HepG2 (cell line): Measurements from ENCODE around the gene FITM2. TPM values are rescaled to one million over a fixed set of nuclear protein-coding genes. Genes with fewer than 3 reads are reported as not detected.
A peak's percentile ranks its signal among the peaks of the same experiment; 100 is the strongest.

ENCODE experiments used
- CENPX ChIP-seq: sonication (generic); formaldehyde crosslinking; IDR thresholded peaks from 2 replicates; pipeline ENCODE4 v1.9.0; 2021; ENCODE audit warnings: mild to moderate bottlenecking, missing genetic modification reagents, moderate library complexity
- CREB1 ChIP-seq, 2 experiments: fragments of 450-650 bp in 1 of 2; IDR thresholded peaks; 2 replicates each; pipeline ENCODE4 v1.6.1; 2016 to 2017; ENCODE audit warnings: control low read depth in 1 of 2, mild to moderate bottlenecking in 1 of 2, missing compliant biosample characterization in 1 of 2, missing genetic modification characterization in 1 of 2
- CREBL2 ChIP-seq: sonication (generic); formaldehyde crosslinking; IDR thresholded peaks from 2 replicates; pipeline ENCODE4 v1.8.1; 2023; ENCODE audit warnings: missing genetic modification reagents, mild to moderate bottlenecking, borderline replicate concordance
- ETV5 ChIP-seq: IDR thresholded peaks from 2 replicates; pipeline ENCODE4 v1.6.1; 2018; ENCODE audit warnings: missing biosample characterization, missing genetic modification reagents, inconsistent platforms, borderline replicate concordance
- RARA ChIP-seq: IDR thresholded peaks from 2 replicates; pipeline ENCODE4 v1.6.1; 2016; ENCODE audit warnings: missing genetic modification reagents, missing compliant biosample characterization
- SAP130 ChIP-seq: IDR thresholded peaks from 2 replicates; pipeline ENCODE4 v1.6.1; 2016; ENCODE audit warnings: low read depth
- USF2 ChIP-seq, 2 experiments: sonication (generic) in 1 of 2; formaldehyde crosslinking in 1 of 2; IDR thresholded peaks; 2 replicates each; pipeline versions ENCODE4 v1.5.1 to v1.6.1; 2011 to 2020; ENCODE audit warnings: borderline replicate concordance in 1 of 2, low read depth in 1 of 2, low read length in 1 of 2, mild to moderate bottlenecking in 1 of 2, missing genetic modification reagents in 1 of 2, moderate library complexity in 1 of 2
- XBP1 ChIP-seq: sonication (generic); formaldehyde crosslinking; IDR thresholded peaks from 2 replicates; pipeline ENCODE4 v1.5.0; 2020; ENCODE audit warnings: missing genetic modification reagents
- ZNF230 ChIP-seq: sonication (generic); formaldehyde crosslinking; IDR thresholded peaks from 2 replicates; pipeline ENCODE4 v1.4.0; 2020; ENCODE audit warnings: mild to moderate bottlenecking, missing genetic modification reagents
- ZNF263 ChIP-seq: sonication (generic); formaldehyde crosslinking; IDR thresholded peaks from 2 replicates; pipeline ENCODE4 v1.4.0; 2020; ENCODE audit warnings: missing genetic modification reagents
- ZNF414 ChIP-seq: sonication (generic); formaldehyde crosslinking; IDR thresholded peaks from 2 replicates; pipeline ENCODE4 v1.5.0; 2020; ENCODE audit warnings: missing genetic modification reagents
- ZNF431 ChIP-seq: sonication (generic); formaldehyde crosslinking; IDR thresholded peaks from 2 replicates; pipeline ENCODE4 v1.9.0; 2022; ENCODE audit warnings: missing genetic modification reagents, low read depth, mild to moderate bottlenecking, borderline replicate concordance
- ZNF572 ChIP-seq: sonication (generic); formaldehyde crosslinking; IDR thresholded peaks from 2 replicates; pipeline ENCODE4 v1.5.1; 2020; ENCODE audit warnings: mild to moderate bottlenecking, missing genetic modification reagents
- ZNF577 ChIP-seq: sonication (generic); formaldehyde crosslinking; IDR thresholded peaks from 2 replicates; pipeline ENCODE4 v1.4.0; 2020; ENCODE audit warnings: mild to moderate bottlenecking, low read depth, missing genetic modification reagents, borderline replicate concordance
- ZNF674 ChIP-seq: sonication (generic); formaldehyde crosslinking; IDR thresholded peaks from 2 replicates; pipeline ENCODE4 v1.5.0; 2020; ENCODE audit warnings: low read depth, mild to moderate bottlenecking, missing genetic modification reagents
- ZNF770 ChIP-seq: sonication (generic); formaldehyde crosslinking; IDR thresholded peaks from 2 replicates; pipeline ENCODE4 v1.5.0; 2020; ENCODE audit warnings: mild to moderate bottlenecking, missing genetic modification reagents
- ZNF781 ChIP-seq: sonication (generic); formaldehyde crosslinking; IDR thresholded peaks from 2 replicates; pipeline ENCODE4 v1.5.1; 2020; ENCODE audit warnings: borderline replicate concordance, mild to moderate bottlenecking, missing genetic modification reagents; ENCODE audit errors: not compliant biosample characterization
- ZSCAN22 ChIP-seq: sonication (generic); formaldehyde crosslinking; IDR thresholded peaks from 2 replicates; pipeline ENCODE4 v1.4.0; 2020; ENCODE audit warnings: mild to moderate bottlenecking, missing genetic modification reagents
- polyA plus RNA-seq, 8 experiments: library from polyadenylated mRNA; depleted of rRNA in 3 of 8; stranded (reverse) in 7 of 8; unstranded in 1 of 8; fragments of >200 nt; fragmentation: Illumina TruSeq in 4 of 8; extraction: Trizol in 4 of 8; gene quantifications; 2 replicates each; pipeline versions ENCODE4 v1.2.1 to v1.2.3, GENCODE V29; 2011 to 2016; ENCODE audit warnings: low read depth in 4 of 8, missing spikeins in 1 of 8, mixed read lengths in 1 of 8; ENCODE audit not compliant: insufficient read depth in 1 of 8
- total RNA-seq, 5 experiments: library from RNA; depleted of rRNA; stranded (reverse); fragments of >200 nt; fragmentation: Illumina TruSeq; extraction: Trizol; gene quantifications; 2 replicates each; pipeline ENCODE4 v1.2.3, GENCODE V29; 2016; ENCODE audit warnings: low read depth in 1 of 5
- TF ChIP-seq, protein P1 (sequence below): sonication (generic); formaldehyde crosslinking; IDR thresholded peaks from 2 replicates; pipeline ENCODE4 v1.8.0; 2022; ENCODE audit warnings: missing genetic modification reagents, mild to moderate bottlenecking, borderline replicate concordance
- TF ChIP-seq, protein P2 (sequence below): sonication (generic); formaldehyde crosslinking; conservative IDR thresholded peaks from 2 replicates; pipeline ENCODE4 v1.5.0; 2020; ENCODE audit warnings: missing genetic modification reagents

Gene FITM2
- total and polyA plus RNA-seq, 2 of the 13 experiments (the other 11 are each of a cell fraction or from before 2014, with no cell fraction given) = 9.6 to 24.5 TPM

GRCh38 chr20:44274303-44275017 lies 36.5 kb downstream of the FITM2 start (continued):
- TF ChIP-seq ZNF781 (CRISPR knock-in tag) = no peak
- TF ChIP-seq CREB1 (IDR thresholded peaks at IDR 0.05) = no peak
- TF ChIP-seq CREB1 (CRISPR knock-in tag; IDR thresholded peaks at IDR 0.05) = no peak
- TF ChIP-seq ZNF572 (CRISPR knock-in tag) = no peak
- TF ChIP-seq ZNF577 (CRISPR knock-in tag) = no peak
- no peak for TF ChIP-seq ZNF674 (CRISPR knock-in tag)
- peak; percentile 32; the same call in 1 of the 2 replicates for TF ChIP-seq ETV5 (CRISPR knock-in tag)
- TF ChIP-seq, protein P1, sequence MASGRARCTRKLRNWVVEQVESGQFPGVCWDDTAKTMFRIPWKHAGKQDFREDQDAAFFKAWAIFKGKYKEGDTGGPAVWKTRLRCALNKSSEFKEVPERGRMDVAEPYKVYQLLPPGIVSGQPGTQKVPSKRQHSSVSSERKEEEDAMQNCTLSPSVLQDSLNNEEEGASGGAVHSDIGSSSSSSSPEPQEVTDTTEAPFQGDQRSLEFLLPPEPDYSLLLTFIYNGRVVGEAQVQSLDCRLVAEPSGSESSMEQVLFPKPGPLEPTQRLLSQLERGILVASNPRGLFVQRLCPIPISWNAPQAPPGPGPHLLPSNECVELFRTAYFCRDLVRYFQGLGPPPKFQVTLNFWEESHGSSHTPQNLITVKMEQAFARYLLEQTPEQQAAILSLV (CRISPR knock-in tag) = no peak
- TF ChIP-seq, protein P2, sequence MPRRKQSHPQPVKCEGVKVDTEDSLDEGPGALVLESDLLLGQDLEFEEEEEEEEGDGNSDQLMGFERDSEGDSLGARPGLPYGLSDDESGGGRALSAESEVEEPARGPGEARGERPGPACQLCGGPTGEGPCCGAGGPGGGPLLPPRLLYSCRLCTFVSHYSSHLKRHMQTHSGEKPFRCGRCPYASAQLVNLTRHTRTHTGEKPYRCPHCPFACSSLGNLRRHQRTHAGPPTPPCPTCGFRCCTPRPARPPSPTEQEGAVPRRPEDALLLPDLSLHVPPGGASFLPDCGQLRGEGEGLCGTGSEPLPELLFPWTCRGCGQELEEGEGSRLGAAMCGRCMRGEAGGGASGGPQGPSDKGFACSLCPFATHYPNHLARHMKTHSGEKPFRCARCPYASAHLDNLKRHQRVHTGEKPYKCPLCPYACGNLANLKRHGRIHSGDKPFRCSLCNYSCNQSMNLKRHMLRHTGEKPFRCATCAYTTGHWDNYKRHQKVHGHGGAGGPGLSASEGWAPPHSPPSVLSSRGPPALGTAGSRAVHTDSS (CRISPR knock-in tag) = no peak
- TF ChIP-seq SAP130 (CRISPR knock-in tag) = peak; percentile 70
- no peak for TF ChIP-seq USF2 (IDR thresholded peaks at IDR 0.05; ENCODE audit: low read depth, low read length)
- TF ChIP-seq USF2 (CRISPR knock-in tag; IDR thresholded peaks at IDR 0.05; ENCODE audit: borderline replicate concordance) = no peak
- peak; percentile 66 for TF ChIP-seq ZNF263 (CRISPR knock-in tag)
- TF ChIP-seq ZNF770 (CRISPR knock-in tag) = peak; percentile 76
- TF ChIP-seq ZSCAN22 = no peak
- TF ChIP-seq CREBL2 (CRISPR knock-in tag) = no peak
- TF ChIP-seq ZNF431 (CRISPR knock-in tag) = no peak
- peak; percentile 81 for TF ChIP-seq RARA (CRISPR knock-in tag)
- no peak for TF ChIP-seq ZNF414 (CRISPR knock-in tag)
- TF ChIP-seq XBP1 = no peak
- no peak for TF ChIP-seq ZNF230 (CRISPR knock-in tag)
- no peak for TF ChIP-seq CENPX (CRISPR knock-in tag)
